OCI-LY7 (cell line): ENCODE results near the gene DDX20.

Experiments used
- EZH2phosphoT487 ChIP-seq: fragments of 200-600 bp; sonication (generic); IDR thresholded peaks from 2 replicates; pipeline ENCODE4 v1.6.1; 2018; ENCODE audit warnings: low read depth, borderline replicate concordance, mild to moderate bottlenecking, mixed run types, antibody characterized with exemption, low read length, moderate library complexity, mixed read lengths
- TF ChIP-seq, protein P1 (sequence below): fragments of 200-600 bp; sonication (generic); conservative IDR thresholded peaks from 2 replicates; pipeline ENCODE4 v1.5.1; 2014; ENCODE audit warnings: mild to moderate bottlenecking, antibody characterized with exemption, low read length, moderate library complexity, mixed read lengths

DNA sequence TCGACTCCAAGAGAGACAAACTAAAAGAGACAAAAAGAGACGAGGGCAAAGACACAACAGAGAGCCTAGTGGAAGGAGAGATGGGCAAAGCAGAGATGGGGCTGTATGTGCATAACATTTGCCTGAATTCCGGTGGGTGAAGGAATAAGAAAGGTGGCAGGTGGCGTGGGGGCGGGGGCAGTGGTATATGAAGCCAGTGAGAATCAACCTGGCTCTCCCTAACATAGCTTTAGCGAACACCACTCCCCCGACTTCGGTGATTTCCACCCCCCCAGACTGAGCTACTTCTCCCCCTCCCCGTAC is 17.6 kb upstream of the DDX20 start:
- TF ChIP-seq, protein P1, sequence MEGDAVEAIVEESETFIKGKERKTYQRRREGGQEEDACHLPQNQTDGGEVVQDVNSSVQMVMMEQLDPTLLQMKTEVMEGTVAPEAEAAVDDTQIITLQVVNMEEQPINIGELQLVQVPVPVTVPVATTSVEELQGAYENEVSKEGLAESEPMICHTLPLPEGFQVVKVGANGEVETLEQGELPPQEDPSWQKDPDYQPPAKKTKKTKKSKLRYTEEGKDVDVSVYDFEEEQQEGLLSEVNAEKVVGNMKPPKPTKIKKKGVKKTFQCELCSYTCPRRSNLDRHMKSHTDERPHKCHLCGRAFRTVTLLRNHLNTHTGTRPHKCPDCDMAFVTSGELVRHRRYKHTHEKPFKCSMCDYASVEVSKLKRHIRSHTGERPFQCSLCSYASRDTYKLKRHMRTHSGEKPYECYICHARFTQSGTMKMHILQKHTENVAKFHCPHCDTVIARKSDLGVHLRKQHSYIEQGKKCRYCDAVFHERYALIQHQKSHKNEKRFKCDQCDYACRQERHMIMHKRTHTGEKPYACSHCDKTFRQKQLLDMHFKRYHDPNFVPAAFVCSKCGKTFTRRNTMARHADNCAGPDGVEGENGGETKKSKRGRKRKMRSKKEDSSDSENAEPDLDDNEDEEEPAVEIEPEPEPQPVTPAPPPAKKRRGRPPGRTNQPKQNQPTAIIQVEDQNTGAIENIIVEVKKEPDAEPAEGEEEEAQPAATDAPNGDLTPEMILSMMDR, result peak; percentile 26; the same call in 1 of the 2 replicates
- no peak for TF ChIP-seq EZH2phosphoT487
